ENCODE results near the gene BOLA3.

The BOLA3 gene

DNA sequence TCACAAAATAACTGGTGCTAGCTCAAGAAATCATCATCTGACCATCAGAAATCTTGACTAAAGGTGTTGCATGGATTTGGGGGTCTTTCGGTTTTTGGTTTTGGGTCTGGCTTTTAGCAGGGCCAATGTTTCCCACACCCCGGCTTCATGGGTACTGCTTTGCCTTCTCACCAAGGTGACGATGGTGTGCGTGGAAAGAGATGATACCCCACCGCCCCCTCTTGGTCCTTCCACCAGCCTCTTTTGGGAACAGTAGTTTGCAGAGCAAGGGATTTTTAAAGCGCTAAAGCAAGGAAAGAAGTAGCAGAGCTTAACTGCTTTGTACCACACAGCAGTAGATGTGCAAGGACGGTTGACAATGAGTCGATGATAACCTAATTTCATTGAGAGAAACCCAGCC, 42.3 kb downstream of the BOLA3 start:
- TF ChIP-seq, protein P1, sequence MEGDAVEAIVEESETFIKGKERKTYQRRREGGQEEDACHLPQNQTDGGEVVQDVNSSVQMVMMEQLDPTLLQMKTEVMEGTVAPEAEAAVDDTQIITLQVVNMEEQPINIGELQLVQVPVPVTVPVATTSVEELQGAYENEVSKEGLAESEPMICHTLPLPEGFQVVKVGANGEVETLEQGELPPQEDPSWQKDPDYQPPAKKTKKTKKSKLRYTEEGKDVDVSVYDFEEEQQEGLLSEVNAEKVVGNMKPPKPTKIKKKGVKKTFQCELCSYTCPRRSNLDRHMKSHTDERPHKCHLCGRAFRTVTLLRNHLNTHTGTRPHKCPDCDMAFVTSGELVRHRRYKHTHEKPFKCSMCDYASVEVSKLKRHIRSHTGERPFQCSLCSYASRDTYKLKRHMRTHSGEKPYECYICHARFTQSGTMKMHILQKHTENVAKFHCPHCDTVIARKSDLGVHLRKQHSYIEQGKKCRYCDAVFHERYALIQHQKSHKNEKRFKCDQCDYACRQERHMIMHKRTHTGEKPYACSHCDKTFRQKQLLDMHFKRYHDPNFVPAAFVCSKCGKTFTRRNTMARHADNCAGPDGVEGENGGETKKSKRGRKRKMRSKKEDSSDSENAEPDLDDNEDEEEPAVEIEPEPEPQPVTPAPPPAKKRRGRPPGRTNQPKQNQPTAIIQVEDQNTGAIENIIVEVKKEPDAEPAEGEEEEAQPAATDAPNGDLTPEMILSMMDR (IDR thresholded peaks at IDR 0.05; ENCODE audit: extremely low read depth, insufficient read depth, missing control alignments): no peak
- in situ Hi-C loops (cut with MboI; ENCODE audit: low pct_unique_long_range_greater_than_20kb, low sequenced_read_pairs, unreplicated experiment): no loop called here
- no peak for DNase-seq (ENCODE audit: low spot score)

- in situ Hi-C loops (cut with MboI; ENCODE audit: low pct_unique_long_range_greater_than_20kb, low sequenced_read_pairs, unreplicated experiment): no loop called here
- DNase-seq (ENCODE audit: low spot score): no peak
- TF ChIP-seq, protein P1 (IDR thresholded peaks at IDR 0.05; ENCODE audit: extremely low read depth, insufficient read depth, missing control alignments): no peak
Observed at GRCh38 chr2:74104839-74105238, 42.9 kb downstream of the BOLA3 start.

DNA sequence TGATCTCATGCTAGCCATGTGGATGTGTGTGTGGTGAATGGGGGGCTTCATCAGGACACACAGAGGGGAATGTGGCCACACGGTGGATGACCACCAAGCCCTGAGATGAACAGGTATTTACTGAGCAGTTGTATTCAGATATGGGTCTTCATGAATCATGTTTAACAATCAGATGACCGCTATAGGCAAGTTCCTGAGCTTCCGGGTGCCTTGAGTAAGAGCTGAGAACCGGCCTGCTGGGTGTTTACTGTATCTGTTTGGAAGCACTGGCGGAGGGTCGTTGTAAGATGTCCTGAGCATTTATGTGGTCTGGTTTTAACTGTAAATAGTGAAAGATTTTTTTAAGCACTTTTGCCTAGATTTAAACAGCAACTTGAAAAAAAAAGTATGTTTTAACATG, 43.9 kb downstream of the BOLA3 start:
- TF ChIP-seq, protein P1 (IDR thresholded peaks at IDR 0.05; ENCODE audit: extremely low read depth, insufficient read depth, missing control alignments): no peak
- no peak for DNase-seq (ENCODE audit: low spot score)
- in situ Hi-C loops (cut with MboI; ENCODE audit: low pct_unique_long_range_greater_than_20kb, low sequenced_read_pairs, unreplicated experiment): no loop called here

GRCh38 chr2:74102516-74102915, 45.2 kb downstream of the BOLA3 start:
- TF ChIP-seq, protein P1 (IDR thresholded peaks at IDR 0.05; ENCODE audit: extremely low read depth, insufficient read depth, missing control alignments): no peak
- no peak for DNase-seq (ENCODE audit: low spot score)
- in situ Hi-C loops (cut with MboI; ENCODE audit: low pct_unique_long_range_greater_than_20kb, low sequenced_read_pairs, unreplicated experiment): no loop called here

- in situ Hi-C loops (cut with MboI; ENCODE audit: low pct_unique_long_range_greater_than_20kb, low sequenced_read_pairs, unreplicated experiment): no loop called here
- TF ChIP-seq, protein P1 (IDR thresholded peaks at IDR 0.05; ENCODE audit: extremely low read depth, insufficient read depth, missing control alignments): no peak
- DNase-seq (ENCODE audit: low spot score): no peak
Observed at GRCh38 chr2:74101574-74102300, 46.0 kb downstream of the BOLA3 start.

- TF ChIP-seq, protein P1 (IDR thresholded peaks at IDR 0.05; ENCODE audit: extremely low read depth, insufficient read depth, missing control alignments): no peak
- in situ Hi-C loops (cut with MboI; ENCODE audit: low pct_unique_long_range_greater_than_20kb, low sequenced_read_pairs, unreplicated experiment): no loop called here
- no peak for DNase-seq (ENCODE audit: low spot score)
Observed at GRCh38 chr2:74100254-74101216, 47.2 kb downstream of the BOLA3 start.

All from GM13977 (cell line).